ENCODE measurements around the gene GBA3. TPM values are rescaled to one million over a fixed set of nuclear protein-coding genes. Genes with fewer than 3 reads are reported as not detected.

GBA3 gene
- total RNA-seq, 1 donor from 2014 or later = not detected

DNA sequence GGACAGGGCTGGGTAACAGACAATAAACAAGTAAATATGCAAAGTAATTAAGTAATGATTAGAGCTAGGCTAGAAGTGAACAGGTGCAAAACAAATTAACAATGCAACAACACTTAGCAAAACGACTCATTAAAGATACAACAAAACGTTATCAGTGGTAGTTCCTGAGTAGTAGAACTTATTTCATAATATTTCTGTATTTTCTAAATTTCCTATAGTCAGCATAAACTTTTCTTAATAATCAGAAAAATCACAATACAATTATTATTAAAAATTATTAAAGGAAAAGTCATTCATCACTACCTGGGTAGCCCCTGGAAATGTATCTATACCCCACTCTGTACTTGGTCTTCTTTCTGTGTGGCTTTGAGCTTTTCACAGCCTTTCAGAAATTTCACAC, 166.6 kb downstream of the GBA3 start:
- ATAC-seq (ENCODE audit: poor library complexity) = no peak
- intact Hi-C loops (cut with DNase I) = no loop called here
- DNase-seq = no peak

Other genes starting within 250 kb of the GBA3 start
- gene ADGRA3, start 176.9 kb upstream of the GBA3 start, total RNA-seq = 34.3 TPM

Measured in Right ventricle myocardium superior (tissue), 1 donor.